Upper lobe of left lung (tissue), 6 donors: ENCODE data around the gene PDGFC. TPM values are rescaled to one million over a fixed set of nuclear protein-coding genes. Genes with fewer than 3 reads are reported as not detected.

ENCODE experiments used
- ATAC-seq, 2 donors: fragments of 200-7000 bp; cut with Tn5 transposase; one replicate each; pipeline ENCODE4 v1.9.1; 2022; ENCODE audit warnings: mild to moderate bottlenecking in 2 of 2, moderate library complexity in 2 of 2; ENCODE audit not compliant: low FRiP score in 2 of 2
- DNase-seq, 2 donors: peaks; one replicate each; pipeline ENCODE4 v3.0.0-alpha.2; 2019 to 2020
- H3K27ac ChIP-seq, 4 donors: fragments of 200-600 bp; sonication (generic); one replicate each; pipeline ENCODE4 v1.5.1; 2016 to 2019
- H3K27me3 ChIP-seq, 4 donors: fragments of 200-600 bp; sonication (generic); one replicate each; pipeline ENCODE4 v1.5.1; 2017 to 2019
- H3K36me3 ChIP-seq, 4 donors: fragments of 200-600 bp; sonication (generic); one replicate each; pipeline ENCODE4 v1.5.1; 2016 to 2019
- H3K4me1 ChIP-seq, 4 donors: fragments of 200-600 bp; sonication (generic); one replicate each; pipeline ENCODE4 v1.5.1; 2018 to 2019
- H3K4me3 ChIP-seq, 4 donors: fragments of 200-600 bp; sonication (generic); one replicate each; pipeline ENCODE4 v1.5.1; 2017 to 2019; ENCODE audit warnings: mild to moderate bottlenecking in 2 of 4, moderate library complexity in 1 of 4
- H3K9me3 ChIP-seq, 4 donors: fragments of 200-600 bp; sonication (generic); one replicate each; pipeline ENCODE4 v1.5.1; 2018 to 2019
- EP300 ChIP-seq, 4 donors: sonication (generic); formaldehyde crosslinking; IDR thresholded peaks; one replicate each; pipeline ENCODE4 v1.5.1; 2017; ENCODE audit warnings: antibody characterized with exemption in 4 of 4, control low read depth in 2 of 4
- POLR2A ChIP-seq, 4 donors: fragments of 450-650 bp; IDR thresholded peaks; one replicate each; pipeline ENCODE4 v1.5.1; 2016 to 2017; ENCODE audit warnings: antibody characterized with exemption in 4 of 4, mild to moderate bottlenecking in 2 of 4
- POLR2AphosphoS5 ChIP-seq, 2 donors: sonication (generic); formaldehyde crosslinking; IDR thresholded peaks; one replicate each; pipeline ENCODE4 v1.5.1; 2017; ENCODE audit warnings: antibody characterized with exemption in 2 of 2
- WGBS, 2 donors: methylation state at CpG; one replicate each; pipeline ENCODE4 v1.1.5; 2017 to 2018; 5-methylcytosine and 5-hydroxymethylcytosine counted together
- total RNA-seq, 6 donors: library from RNA; depleted of rRNA in 4 of 6; stranded (reverse); fragments of >200 nt in 4 of 6; gene quantifications; one replicate each; pipeline versions ENCODE4 v1.1.0 to v1.2.1, GENCODE V29; 2016 to 2021
- TF ChIP-seq, protein P1 (sequence below), 6 experiments: fragments of 450-650 bp in 4 of 6; fragments of 200-600 bp in 2 of 6; sonication (generic) in 2 of 6; IDR thresholded peaks; one replicate each; pipeline ENCODE4 v1.5.1; 2016 to 2019; ENCODE audit warnings: antibody characterized with exemption in 6 of 6
- donor health status: DM: no; HTN: no; CAD: no; lungs with moderate emphysema.
- donor health status: DM: no; HTN: yes; CAD: no; lungs with severe emphysema.

Gene PDGFC
- total RNA-seq, 6 donors from 2014 or later = 14.4 to 39.9 (median 28.5) TPM

DNA sequence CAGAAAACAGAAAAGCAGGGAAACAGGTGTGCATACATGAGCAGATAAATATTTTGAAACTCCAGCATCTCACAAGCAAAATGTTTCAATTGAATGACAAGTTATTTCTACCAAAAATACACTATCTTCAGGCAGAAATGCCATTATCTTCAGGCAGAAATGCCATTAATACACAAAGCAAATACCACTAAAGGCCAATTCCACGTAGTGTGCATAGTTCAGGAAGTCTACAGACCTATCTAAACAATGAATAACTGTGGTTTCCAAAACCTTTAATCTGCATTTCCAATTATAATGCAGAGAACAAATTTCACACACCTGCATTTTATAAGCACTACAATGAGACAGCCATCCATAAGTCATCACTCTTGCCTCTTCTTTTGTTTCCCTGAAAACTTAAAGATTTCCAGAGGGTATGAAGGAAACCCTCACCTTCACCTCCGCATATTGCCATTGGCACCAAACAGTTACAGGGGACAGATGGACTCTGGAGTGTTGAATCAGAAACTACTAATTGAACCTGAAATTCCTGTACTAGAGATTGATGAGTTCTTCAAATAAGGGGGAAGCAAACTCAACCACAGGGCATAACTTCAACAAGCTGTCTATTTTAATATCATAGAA, 179.0 kb downstream of the PDGFC start:
- DNase-seq (no peak), ATAC-seq (no peak)
- Histone ChIP-seq H3K9me3 (no peaks in the 10 kb centered on the region), H3K36me3 (no peaks in the 10 kb centered on the region), H3K4me3 (no peak overlapping the region), H3K4me1 (no peaks in the 10 kb centered on the region), H3K27ac (no peak overlapping the region), H3K27me3 (no peaks in the 10 kb centered on the region)
- TF ChIP-seq POLR2A (IDR thresholded peaks at IDR 0.05) = no peak
- no peak for TF ChIP-seq EP300 (IDR thresholded peaks at IDR 0.05)
- TF ChIP-seq, protein P1, sequence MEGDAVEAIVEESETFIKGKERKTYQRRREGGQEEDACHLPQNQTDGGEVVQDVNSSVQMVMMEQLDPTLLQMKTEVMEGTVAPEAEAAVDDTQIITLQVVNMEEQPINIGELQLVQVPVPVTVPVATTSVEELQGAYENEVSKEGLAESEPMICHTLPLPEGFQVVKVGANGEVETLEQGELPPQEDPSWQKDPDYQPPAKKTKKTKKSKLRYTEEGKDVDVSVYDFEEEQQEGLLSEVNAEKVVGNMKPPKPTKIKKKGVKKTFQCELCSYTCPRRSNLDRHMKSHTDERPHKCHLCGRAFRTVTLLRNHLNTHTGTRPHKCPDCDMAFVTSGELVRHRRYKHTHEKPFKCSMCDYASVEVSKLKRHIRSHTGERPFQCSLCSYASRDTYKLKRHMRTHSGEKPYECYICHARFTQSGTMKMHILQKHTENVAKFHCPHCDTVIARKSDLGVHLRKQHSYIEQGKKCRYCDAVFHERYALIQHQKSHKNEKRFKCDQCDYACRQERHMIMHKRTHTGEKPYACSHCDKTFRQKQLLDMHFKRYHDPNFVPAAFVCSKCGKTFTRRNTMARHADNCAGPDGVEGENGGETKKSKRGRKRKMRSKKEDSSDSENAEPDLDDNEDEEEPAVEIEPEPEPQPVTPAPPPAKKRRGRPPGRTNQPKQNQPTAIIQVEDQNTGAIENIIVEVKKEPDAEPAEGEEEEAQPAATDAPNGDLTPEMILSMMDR (IDR thresholded peaks at IDR 0.05) = no peak
- no peak for TF ChIP-seq POLR2AphosphoS5 (IDR thresholded peaks at IDR 0.05)
- WGBS, 2 donors = 60 to 63% methylated on average over 2 of the region's 2 CpGs

DNA sequence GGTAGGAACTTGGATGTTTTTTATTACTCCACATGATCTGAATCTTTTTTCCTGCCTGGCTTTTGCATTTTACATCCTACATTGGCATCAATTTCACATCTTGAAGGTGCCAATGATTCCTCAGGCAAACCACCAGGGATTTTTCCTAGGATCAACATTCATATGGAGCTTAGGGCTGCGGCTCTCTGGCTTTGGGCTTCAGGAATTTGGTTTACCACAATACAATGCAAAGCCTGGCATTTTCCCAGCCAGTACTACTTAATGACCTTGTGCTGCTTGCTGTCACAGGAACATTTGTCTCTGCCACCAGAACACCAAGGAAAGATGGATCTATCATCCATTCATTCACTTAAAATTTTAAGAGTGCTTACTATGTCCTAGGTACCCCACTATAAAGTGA, 180.7 kb downstream of the PDGFC start:
- Histone ChIP-seq H3K27ac (no peak overlapping the region), H3K4me1 (no peaks in the 10 kb centered on the region), H3K9me3 (no peaks in the 10 kb centered on the region), H3K36me3 (no peaks in the 10 kb centered on the region), H3K4me3 (no peak overlapping the region), H3K27me3 (no peaks in the 10 kb centered on the region)
- TF ChIP-seq POLR2AphosphoS5 (IDR thresholded peaks at IDR 0.05) (no peak), EP300 (IDR thresholded peaks at IDR 0.05) (no peak), POLR2A (IDR thresholded peaks at IDR 0.05) (no peak)
- TF ChIP-seq, protein P1 (IDR thresholded peaks at IDR 0.05) = no peak
- 67 to 69% methylated on average over 1 of the region's 1 CpG for WGBS, 2 donors
- DNase-seq = no peak
- no peak for ATAC-seq

DNA sequence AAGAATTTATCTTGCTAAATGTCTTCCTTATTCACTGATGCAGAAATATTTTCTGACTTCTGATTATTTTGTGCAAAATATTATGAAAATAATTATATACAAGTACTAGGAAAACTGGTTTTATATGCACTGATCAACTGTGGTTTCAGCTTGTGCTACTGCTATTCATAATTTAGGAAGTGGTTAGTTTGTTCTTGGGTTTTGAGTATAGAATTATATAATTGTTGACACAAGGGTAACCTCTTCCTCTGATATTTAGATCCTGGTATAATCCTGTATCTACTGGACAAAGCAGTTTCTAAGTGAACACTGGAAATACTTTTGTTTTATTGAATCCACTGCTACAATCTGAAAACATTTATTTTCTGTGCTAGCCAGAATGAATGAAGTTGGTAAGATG, 182.8 kb downstream of the PDGFC start:
- TF ChIP-seq EP300 (IDR thresholded peaks at IDR 0.05) (no peak), POLR2AphosphoS5 (IDR thresholded peaks at IDR 0.05) (no peak), POLR2A (IDR thresholded peaks at IDR 0.05) (no peak)
- TF ChIP-seq, protein P1 (IDR thresholded peaks at IDR 0.05) = no peak
- H3K4me1 ChIP-seq = no peaks in the 10 kb centered on the region
- H3K27me3 ChIP-seq = no peaks in the 10 kb centered on the region
- ATAC-seq (no peak), DNase-seq (no peak)
- H3K27ac ChIP-seq = no peak overlapping the region
- H3K36me3 ChIP-seq = no peaks in the 10 kb centered on the region
- no peaks in the 10 kb centered on the region for H3K9me3 ChIP-seq
- H3K4me3 ChIP-seq = no peak overlapping the region

DNA sequence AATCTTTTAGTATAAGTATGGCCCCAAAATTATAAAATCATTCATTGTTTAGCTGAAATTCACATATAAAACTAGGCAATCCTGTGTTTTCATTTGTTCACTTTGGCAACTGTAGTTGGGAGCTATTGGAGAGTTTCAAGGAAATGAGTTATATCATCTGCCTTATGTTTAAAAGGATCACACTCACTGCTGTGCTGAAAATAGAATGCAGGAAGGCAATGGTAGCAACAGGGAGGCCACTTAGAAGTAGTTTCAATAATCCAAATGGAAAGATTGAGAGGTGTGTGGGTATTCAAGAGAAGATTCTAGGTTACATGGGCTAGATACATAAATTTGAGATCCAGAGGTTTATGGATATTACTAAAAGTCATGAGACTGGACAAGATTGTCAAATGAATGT, 184.9 kb downstream of the PDGFC start:
- Histone ChIP-seq H3K4me3 (no peak overlapping the region), H3K27ac (no peak overlapping the region), H3K27me3 (no peaks in the 10 kb centered on the region), H3K4me1 (no peaks in the 10 kb centered on the region), H3K36me3 (no peaks in the 10 kb centered on the region), H3K9me3 (no peaks in the 10 kb centered on the region)
- no peak for TF ChIP-seq POLR2AphosphoS5 (IDR thresholded peaks at IDR 0.05)
- TF ChIP-seq EP300 (IDR thresholded peaks at IDR 0.05) = no peak
- TF ChIP-seq POLR2A (IDR thresholded peaks at IDR 0.05) = no peak
- TF ChIP-seq, protein P1 (IDR thresholded peaks at IDR 0.05) = no peak
- no peak for DNase-seq
- ATAC-seq = no peak

DNA sequence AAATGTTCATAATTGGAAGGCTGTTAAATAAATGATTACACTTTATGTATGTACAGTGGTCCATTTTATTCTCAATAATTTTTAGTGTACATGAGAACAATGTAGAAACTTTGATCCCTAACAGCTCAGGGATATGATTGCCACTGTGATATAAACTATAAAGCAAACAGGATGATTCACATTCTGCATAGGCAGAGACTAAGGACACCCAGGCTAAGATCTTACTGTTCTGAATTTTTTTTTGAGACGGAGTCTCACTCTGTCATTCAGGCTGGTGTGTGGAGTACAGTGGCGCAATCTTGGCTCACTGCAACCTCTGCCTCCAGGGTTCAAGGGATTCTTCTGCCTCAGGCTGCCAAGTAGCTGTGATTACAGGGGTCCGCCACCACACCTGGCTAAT, 186.6 kb downstream of the PDGFC start:
- TF ChIP-seq, protein P1 (IDR thresholded peaks at IDR 0.05) = no peak
- TF ChIP-seq EP300 (IDR thresholded peaks at IDR 0.05) = no peak
- no peak for TF ChIP-seq POLR2AphosphoS5 (IDR thresholded peaks at IDR 0.05)
- TF ChIP-seq POLR2A (IDR thresholded peaks at IDR 0.05) = no peak
- Histone ChIP-seq H3K27ac (no peak overlapping the region), H3K36me3 (no peaks in the 10 kb centered on the region), H3K27me3 (no peaks in the 10 kb centered on the region), H3K4me3 (no peak overlapping the region), H3K4me1 (no peaks in the 10 kb centered on the region), H3K9me3 (no peaks in the 10 kb centered on the region)
- no peak for DNase-seq
- no peak for ATAC-seq
- 88 to 96% methylated on average over 3 of the region's 3 CpGs for WGBS, 2 donors
